ENCODE results near the gene CCNH.

The CCNH gene

GRCh38 chr5:87412630-87413342 lies at the start of gene CCNH:
TSS of gene CCNH (minus strand) at chr5:87412930. CDS start at chr5:87412794, 136 bp downstream.
- H3K27me3 ChIP-seq (ENCODE audit: insufficient read depth, insufficient read length) = no peaks in the 10 kb centered on the region
- TF ChIP-seq SUZ12 (IDR thresholded peaks at IDR 0.05; ENCODE audit: extremely low read depth, insufficient read depth, insufficient read length) = no peak
- peak within 1 kb of the TSS; percentile 97 for H3K9ac ChIP-seq (ENCODE audit: insufficient read length, low read depth)
- H3K4me1 ChIP-seq (ENCODE audit: insufficient read depth, insufficient read length) = no peaks in the 10 kb centered on the region
- H3K4me3 ChIP-seq (ENCODE audit: insufficient read length, low read depth) = peak within 1 kb of the TSS; percentile 97
- peak; percentile 93 for DNase-seq (ENCODE audit: low read depth, low spot score)
- no peaks in the 10 kb centered on the region for H3K9me3 ChIP-seq (ENCODE audit: insufficient read depth, low read length)
- peaks cover 34% of the 10 kb centered on the region for H3K36me3 ChIP-seq (ENCODE audit: insufficient read depth, insufficient read length, low read length)

- Histone ChIP-seq H3K9me3 (ENCODE audit: insufficient read depth, low read length) (no peaks in the 10 kb centered on the region), H3K36me3 (ENCODE audit: insufficient read depth, insufficient read length, low read length) (no peaks in the 10 kb centered on the region), H3K4me1 (ENCODE audit: insufficient read depth, insufficient read length) (no peaks in the 10 kb centered on the region), H3K9ac (ENCODE audit: insufficient read length, low read depth) (no peak overlapping the region), H3K4me3 (ENCODE audit: insufficient read length, low read depth) (no peak overlapping the region), H3K27me3 (ENCODE audit: insufficient read depth, insufficient read length) (no peaks in the 10 kb centered on the region)
- no peak for DNase-seq (ENCODE audit: low read depth, low spot score)
- TF ChIP-seq ZNF274 (IDR thresholded peaks at IDR 0.05; ENCODE audit: low read depth, low read length) (no peak), SUZ12 (IDR thresholded peaks at IDR 0.05; ENCODE audit: extremely low read depth, insufficient read depth, insufficient read length) (no peak), YY1 (IDR thresholded peaks at IDR 0.05; ENCODE audit: insufficient read depth, insufficient read length) (no peak)
These were observed 45.0 kb upstream of the CCNH start for GRCh38 chr5:87457706-87458105.

DNA sequence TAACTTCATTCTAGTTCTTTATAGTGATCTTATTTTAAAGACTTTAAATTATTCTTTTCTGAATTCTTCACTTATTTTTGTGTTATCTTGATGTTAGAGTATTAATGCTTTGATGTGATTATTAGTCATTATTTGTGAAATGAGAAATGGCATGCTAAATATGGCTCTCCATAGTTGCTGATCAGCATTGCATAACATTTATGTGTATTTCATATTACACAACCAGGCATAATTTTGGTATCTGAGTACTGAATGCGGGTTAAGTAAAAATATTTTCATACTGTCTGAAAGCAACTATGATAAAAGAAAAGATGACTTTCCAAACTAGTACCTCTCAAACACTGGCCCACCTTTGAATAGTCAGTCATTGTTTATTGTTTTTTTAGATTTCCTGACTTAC lies 41.1 kb upstream of the CCNH start:
- H3K4me1 ChIP-seq (ENCODE audit: insufficient read depth, insufficient read length) = no peaks in the 10 kb centered on the region
- no peaks in the 10 kb centered on the region for H3K9me3 ChIP-seq (ENCODE audit: insufficient read depth, low read length)
- H3K36me3 ChIP-seq (ENCODE audit: insufficient read depth, insufficient read length, low read length) = no peaks in the 10 kb centered on the region
- no peaks in the 10 kb centered on the region for H3K27me3 ChIP-seq (ENCODE audit: insufficient read depth, insufficient read length)
- no peak overlapping the region for H3K9ac ChIP-seq (ENCODE audit: insufficient read length, low read depth)
- TF ChIP-seq YY1 (IDR thresholded peaks at IDR 0.05; ENCODE audit: insufficient read depth, insufficient read length) (no peak), SUZ12 (IDR thresholded peaks at IDR 0.05; ENCODE audit: extremely low read depth, insufficient read depth, insufficient read length) (no peak), ZNF274 (IDR thresholded peaks at IDR 0.05; ENCODE audit: low read depth, low read length) (no peak)
- H3K4me3 ChIP-seq (ENCODE audit: insufficient read length, low read depth) = no peak overlapping the region
- DNase-seq (ENCODE audit: low read depth, low spot score) = no peak

DNA sequence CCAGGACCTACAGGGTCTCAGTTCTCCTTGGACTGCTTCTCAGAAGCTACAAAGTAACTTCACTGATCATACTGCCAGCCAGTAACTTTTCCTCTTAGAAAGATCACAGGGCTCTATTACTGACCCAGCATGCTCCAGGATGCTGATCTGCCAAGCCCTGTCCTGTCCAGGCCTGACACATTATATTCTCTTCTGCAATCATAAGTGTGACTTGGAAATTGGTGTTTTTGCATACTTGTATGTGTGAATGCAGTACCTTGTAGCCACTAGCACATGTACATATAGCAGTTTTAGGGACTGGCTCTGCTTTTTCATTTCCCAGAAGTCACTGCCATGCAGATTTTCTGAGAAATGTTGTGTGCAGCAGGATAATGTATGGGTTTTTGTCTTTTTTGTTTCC lies 40.1 kb upstream of the CCNH start:
- H3K4me3 ChIP-seq (ENCODE audit: insufficient read length, low read depth) = no peak overlapping the region
- no peaks in the 10 kb centered on the region for H3K27me3 ChIP-seq (ENCODE audit: insufficient read depth, insufficient read length)
- H3K4me1 ChIP-seq (ENCODE audit: insufficient read depth, insufficient read length) = no peaks in the 10 kb centered on the region
- no peak for DNase-seq (ENCODE audit: low read depth, low spot score)
- no peaks in the 10 kb centered on the region for H3K9me3 ChIP-seq (ENCODE audit: insufficient read depth, low read length)
- TF ChIP-seq SUZ12 (IDR thresholded peaks at IDR 0.05; ENCODE audit: extremely low read depth, insufficient read depth, insufficient read length) (no peak), ZNF274 (IDR thresholded peaks at IDR 0.05; ENCODE audit: low read depth, low read length) (no peak), YY1 (IDR thresholded peaks at IDR 0.05; ENCODE audit: insufficient read depth, insufficient read length) (no peak)
- H3K36me3 ChIP-seq (ENCODE audit: insufficient read depth, insufficient read length, low read length) = no peaks in the 10 kb centered on the region
- H3K9ac ChIP-seq (ENCODE audit: insufficient read length, low read depth) = no peak overlapping the region

DNA sequence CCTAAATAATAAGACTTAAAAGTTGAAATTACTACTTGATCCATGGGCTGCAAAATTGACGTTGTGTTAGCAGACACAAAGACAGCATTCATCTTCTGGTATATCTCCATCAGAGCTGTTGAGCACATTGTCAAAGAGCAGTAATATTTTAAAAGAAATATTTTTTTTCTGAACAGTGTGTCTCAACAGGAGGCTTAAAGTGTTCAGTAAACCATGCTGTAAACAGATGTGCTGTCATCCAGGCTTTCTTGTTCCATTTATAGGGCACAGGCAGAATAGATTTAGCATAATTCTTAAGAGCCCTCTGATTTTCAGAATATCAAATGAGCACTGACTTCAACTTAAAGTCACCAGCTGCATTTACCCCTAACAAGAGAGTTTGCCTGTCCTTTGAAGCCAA lies 29.7 kb upstream of the CCNH start:
- no peaks in the 10 kb centered on the region for H3K27me3 ChIP-seq (ENCODE audit: insufficient read depth, insufficient read length)
- no peaks in the 10 kb centered on the region for H3K4me1 ChIP-seq (ENCODE audit: insufficient read depth, insufficient read length)
- H3K9me3 ChIP-seq (ENCODE audit: insufficient read depth, low read length) = no peaks in the 10 kb centered on the region
- no peak for TF ChIP-seq ZNF274 (IDR thresholded peaks at IDR 0.05; ENCODE audit: low read depth, low read length)
- no peak for TF ChIP-seq SUZ12 (IDR thresholded peaks at IDR 0.05; ENCODE audit: extremely low read depth, insufficient read depth, insufficient read length)
- TF ChIP-seq YY1 (IDR thresholded peaks at IDR 0.05; ENCODE audit: insufficient read depth, insufficient read length) = no peak
- no peak overlapping the region for H3K4me3 ChIP-seq (ENCODE audit: insufficient read length, low read depth)
- H3K36me3 ChIP-seq (ENCODE audit: insufficient read depth, insufficient read length, low read length) = no peaks in the 10 kb centered on the region
- DNase-seq (ENCODE audit: low read depth, low spot score) = no peak
- no peak overlapping the region for H3K9ac ChIP-seq (ENCODE audit: insufficient read length, low read depth)

GRCh38 chr5:87438231-87438630 lies 25.5 kb upstream of the CCNH start:
- Histone ChIP-seq H3K9me3 (ENCODE audit: insufficient read depth, low read length) (no peaks in the 10 kb centered on the region), H3K4me1 (ENCODE audit: insufficient read depth, insufficient read length) (no peaks in the 10 kb centered on the region), H3K36me3 (ENCODE audit: insufficient read depth, insufficient read length, low read length) (no peaks in the 10 kb centered on the region), H3K9ac (ENCODE audit: insufficient read length, low read depth) (no peak overlapping the region), H3K4me3 (ENCODE audit: insufficient read length, low read depth) (no peak overlapping the region), H3K27me3 (ENCODE audit: insufficient read depth, insufficient read length) (no peaks in the 10 kb centered on the region)
- DNase-seq (ENCODE audit: low read depth, low spot score) = no peak
- no peak for TF ChIP-seq SUZ12 (IDR thresholded peaks at IDR 0.05; ENCODE audit: extremely low read depth, insufficient read depth, insufficient read length)
- no peak for TF ChIP-seq YY1 (IDR thresholded peaks at IDR 0.05; ENCODE audit: insufficient read depth, insufficient read length)
- no peak for TF ChIP-seq ZNF274 (IDR thresholded peaks at IDR 0.05; ENCODE audit: low read depth, low read length)

GRCh38 chr5:87437724-87438123 lies 25.0 kb upstream of the CCNH start:
- TF ChIP-seq SUZ12 (IDR thresholded peaks at IDR 0.05; ENCODE audit: extremely low read depth, insufficient read depth, insufficient read length) (no peak), ZNF274 (IDR thresholded peaks at IDR 0.05; ENCODE audit: low read depth, low read length) (no peak), YY1 (IDR thresholded peaks at IDR 0.05; ENCODE audit: insufficient read depth, insufficient read length) (no peak)
- Histone ChIP-seq H3K36me3 (ENCODE audit: insufficient read depth, insufficient read length, low read length) (no peaks in the 10 kb centered on the region), H3K4me3 (ENCODE audit: insufficient read length, low read depth) (no peak overlapping the region), H3K27me3 (ENCODE audit: insufficient read depth, insufficient read length) (no peaks in the 10 kb centered on the region), H3K9ac (ENCODE audit: insufficient read length, low read depth) (no peak overlapping the region), H3K9me3 (ENCODE audit: insufficient read depth, low read length) (no peaks in the 10 kb centered on the region), H3K4me1 (ENCODE audit: insufficient read depth, insufficient read length) (no peaks in the 10 kb centered on the region)
- DNase-seq (ENCODE audit: low read depth, low spot score) = no peak

Data from NT2/D1 (cell line).